Upper lobe of right lung (tissue), 1 donor: ENCODE data around the gene NTM. TPM values are rescaled to one million over a fixed set of nuclear protein-coding genes. Genes with fewer than 3 reads are reported as not detected.
A peak's percentile ranks its signal among the peaks of the same experiment; 100 is the strongest.

Source experiments
- ATAC-seq: fragments of 200-7000 bp; cut with Tn5 transposase; one replicate; pipeline ENCODE4 v1.9.1; 2020; ENCODE audit warnings: mild to moderate bottlenecking, moderate library complexity
- DNase-seq: peaks from one replicate; pipeline ENCODE4 v3.0.0-alpha.2; 2020
- H3K27ac ChIP-seq: fragments of 200-600 bp; one replicate; pipeline ENCODE4 v1.8.0; 2022
- H3K27me3 ChIP-seq: fragments of 200-600 bp; one replicate; pipeline ENCODE4 v1.8.0; 2022; ENCODE audit warnings: mild to moderate bottlenecking
- H3K36me3 ChIP-seq: fragments of 200-600 bp; one replicate; pipeline ENCODE4 v1.8.0; 2022
- H3K4me1 ChIP-seq: fragments of 200-600 bp; one replicate; pipeline ENCODE4 v1.8.0; 2022
- H3K4me3 ChIP-seq: fragments of 200-600 bp; one replicate; pipeline ENCODE4 v1.8.0; 2022; ENCODE audit warnings: mild to moderate bottlenecking
- H3K9me3 ChIP-seq: fragments of 200-600 bp; one replicate; pipeline ENCODE4 v1.8.0; 2022
- intact Hi-C: fragments of 100-400 bp; cut with DNase I; formaldehyde crosslinking; loops from one replicate; pipeline ENCODE4 v1.11.0; 2022
- total RNA-seq: library from RNA; stranded (reverse); fragmentation: NEBNext Ultra II Directional; extraction: Animal tissue kit (Norgen Biotek cat#: 25700); gene quantifications from one replicate; pipeline ENCODE4 v1.2.1, GENCODE V29; 2021
- TF ChIP-seq, protein P1 (sequence below): fragments of 200-600 bp; IDR thresholded peaks from one replicate; pipeline ENCODE4 v1.8.0; 2022; ENCODE audit warnings: antibody characterized with exemption
- donor health status: DM: no; HTN: yes; CAD: no; lungs with severe emphysema.

Gene NTM
- total RNA-seq, 1 donor from 2014 or later = 3.7 TPM

DNA sequence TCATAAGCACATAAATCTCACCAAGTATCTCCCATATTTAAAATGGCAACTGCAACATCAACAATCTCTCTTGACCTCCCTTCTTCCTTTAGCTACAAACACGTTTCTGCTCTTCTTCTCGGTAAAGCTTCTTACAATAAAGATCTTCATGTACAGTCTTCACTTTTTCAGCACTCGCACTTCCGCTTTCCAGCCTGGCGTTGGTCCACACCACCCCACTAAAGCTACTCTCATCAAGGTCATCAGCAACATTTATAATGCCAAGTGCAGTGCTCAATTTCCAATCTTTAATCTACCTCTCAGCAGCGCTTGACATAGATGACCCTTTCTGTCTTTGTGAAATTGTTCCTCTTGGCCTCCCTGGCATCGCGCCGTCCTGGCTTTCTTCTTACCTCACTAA is 33.6 kb downstream of the NTM start:
- intact Hi-C loops = no loop called here
- DNase-seq (no peak), ATAC-seq (no peak)
- TF ChIP-seq, protein P1, sequence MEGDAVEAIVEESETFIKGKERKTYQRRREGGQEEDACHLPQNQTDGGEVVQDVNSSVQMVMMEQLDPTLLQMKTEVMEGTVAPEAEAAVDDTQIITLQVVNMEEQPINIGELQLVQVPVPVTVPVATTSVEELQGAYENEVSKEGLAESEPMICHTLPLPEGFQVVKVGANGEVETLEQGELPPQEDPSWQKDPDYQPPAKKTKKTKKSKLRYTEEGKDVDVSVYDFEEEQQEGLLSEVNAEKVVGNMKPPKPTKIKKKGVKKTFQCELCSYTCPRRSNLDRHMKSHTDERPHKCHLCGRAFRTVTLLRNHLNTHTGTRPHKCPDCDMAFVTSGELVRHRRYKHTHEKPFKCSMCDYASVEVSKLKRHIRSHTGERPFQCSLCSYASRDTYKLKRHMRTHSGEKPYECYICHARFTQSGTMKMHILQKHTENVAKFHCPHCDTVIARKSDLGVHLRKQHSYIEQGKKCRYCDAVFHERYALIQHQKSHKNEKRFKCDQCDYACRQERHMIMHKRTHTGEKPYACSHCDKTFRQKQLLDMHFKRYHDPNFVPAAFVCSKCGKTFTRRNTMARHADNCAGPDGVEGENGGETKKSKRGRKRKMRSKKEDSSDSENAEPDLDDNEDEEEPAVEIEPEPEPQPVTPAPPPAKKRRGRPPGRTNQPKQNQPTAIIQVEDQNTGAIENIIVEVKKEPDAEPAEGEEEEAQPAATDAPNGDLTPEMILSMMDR = no peak
- Histone ChIP-seq H3K27ac (no peak overlapping the region), H3K4me3 (no peak overlapping the region), H3K27me3 (no peaks in the 10 kb centered on the region), H3K9me3 (no peaks in the 10 kb centered on the region), H3K4me1 (no peaks in the 10 kb centered on the region), H3K36me3 (no peaks in the 10 kb centered on the region)

DNA sequence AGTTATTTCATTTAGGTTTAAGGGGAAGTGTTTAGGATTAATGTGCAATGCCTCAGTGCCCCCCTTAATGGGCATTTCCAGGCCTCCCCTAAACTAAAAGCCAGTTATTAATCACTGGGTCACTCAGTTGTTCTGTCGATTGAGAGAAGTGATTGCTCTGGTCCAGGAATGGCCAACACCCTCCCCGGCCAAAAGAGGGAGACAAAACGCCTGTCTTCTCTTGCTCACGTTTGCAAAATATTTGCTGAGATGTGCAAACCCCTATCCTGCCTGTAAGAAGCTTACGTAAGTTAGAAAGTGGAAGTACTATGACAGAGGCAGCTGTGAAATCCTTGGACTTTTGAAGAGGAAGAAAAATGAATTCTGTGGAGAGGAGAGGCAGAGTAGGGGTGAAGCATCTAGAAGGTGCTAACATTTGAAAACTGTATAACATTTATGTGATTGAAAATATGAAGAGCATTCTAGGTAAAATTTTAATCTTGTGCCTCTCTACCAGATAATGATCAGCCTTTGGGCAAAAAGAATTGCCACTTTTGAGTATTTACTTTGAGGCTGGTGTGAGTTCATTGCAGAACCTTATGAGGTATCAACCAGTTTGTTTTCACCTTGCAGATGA is 37.7 kb downstream of the NTM start:
- H3K36me3 ChIP-seq = no peaks in the 10 kb centered on the region
- no peak overlapping the region for H3K27ac ChIP-seq
- TF ChIP-seq, protein P1 = peak; percentile 42
- intact Hi-C loops = no loop called here
- H3K9me3 ChIP-seq = no peaks in the 10 kb centered on the region
- no peak overlapping the region for H3K4me3 ChIP-seq
- no peaks in the 10 kb centered on the region for H3K4me1 ChIP-seq
- ATAC-seq = peak; percentile 87
- no peaks in the 10 kb centered on the region for H3K27me3 ChIP-seq
- DNase-seq = no peak

DNA sequence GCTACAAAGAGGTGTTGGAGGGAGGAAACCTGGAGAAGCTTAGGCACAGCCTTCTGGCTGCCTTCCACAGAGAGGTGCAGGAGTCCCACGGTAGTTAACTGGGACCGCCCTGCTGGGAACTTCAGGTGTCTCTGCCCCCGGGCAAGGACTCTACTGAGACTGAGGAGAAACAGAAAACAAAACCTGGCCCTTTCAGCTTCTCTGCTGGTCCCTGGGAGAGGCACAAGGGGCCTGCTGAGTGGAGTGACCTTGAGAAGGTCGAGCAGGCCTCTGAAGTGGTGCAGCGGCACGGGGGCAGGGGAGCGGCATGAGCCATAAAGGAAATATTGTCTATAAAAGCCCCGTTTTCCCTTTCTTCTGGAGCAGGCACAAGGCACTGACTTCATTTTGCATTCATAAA is 38.9 kb downstream of the NTM start:
- H3K27ac ChIP-seq = no peak overlapping the region
- no peaks in the 10 kb centered on the region for H3K27me3 ChIP-seq
- no peak for ATAC-seq
- no peaks in the 10 kb centered on the region for H3K9me3 ChIP-seq
- H3K4me1 ChIP-seq = no peaks in the 10 kb centered on the region
- H3K4me3 ChIP-seq = no peak overlapping the region
- DNase-seq = no peak
- intact Hi-C loops = no loop called here
- TF ChIP-seq, protein P1 = no peak
- H3K36me3 ChIP-seq = no peaks in the 10 kb centered on the region

DNA sequence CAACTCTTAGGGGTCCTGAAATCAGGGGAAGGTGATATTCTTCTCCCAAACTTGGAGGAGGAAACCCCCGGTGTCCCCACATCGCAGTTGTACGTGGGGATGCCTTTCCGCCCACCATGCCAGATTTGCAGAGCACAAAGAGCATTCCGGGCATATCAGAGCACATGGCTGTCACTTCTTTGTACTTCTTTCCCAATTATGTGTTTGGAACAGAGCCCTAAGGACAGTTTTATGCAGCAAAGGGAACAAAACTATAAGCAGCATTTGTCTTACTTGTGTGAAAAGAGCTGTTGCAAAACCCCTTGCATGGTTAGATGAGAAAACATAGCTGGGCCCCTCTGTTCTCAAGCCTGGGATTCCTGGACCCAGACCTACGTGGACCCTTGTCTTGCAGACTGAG is 41.2 kb downstream of the NTM start:
- intact Hi-C loops = no loop called here
- Histone ChIP-seq H3K36me3 (no peaks in the 10 kb centered on the region), H3K27me3 (no peaks in the 10 kb centered on the region), H3K4me1 (no peaks in the 10 kb centered on the region), H3K4me3 (no peak overlapping the region), H3K27ac (no peak overlapping the region), H3K9me3 (no peaks in the 10 kb centered on the region)
- ATAC-seq (no peak), DNase-seq (no peak)
- TF ChIP-seq, protein P1 = no peak

DNA sequence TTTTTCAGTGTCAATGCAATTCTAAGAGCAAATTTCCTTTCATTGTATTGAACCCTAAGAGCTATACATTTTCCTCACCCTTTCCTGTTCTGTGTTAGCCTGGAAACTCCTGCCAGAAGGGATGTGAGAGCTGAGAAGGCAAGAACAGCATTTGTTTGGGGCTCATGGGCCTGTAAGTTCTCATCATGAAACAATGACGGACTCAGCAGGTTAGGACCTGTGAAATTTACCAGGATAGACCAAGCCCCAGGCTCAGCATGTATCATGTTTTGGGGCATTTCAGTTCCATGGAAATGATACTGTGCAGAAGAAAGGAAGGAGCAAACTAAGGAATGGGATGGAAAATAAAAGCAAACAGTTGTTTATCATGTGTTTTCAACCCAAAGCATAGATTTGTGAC is 41.6 kb downstream of the NTM start:
- H3K4me1 ChIP-seq = no peaks in the 10 kb centered on the region
- intact Hi-C loops = no loop called here
- no peak for DNase-seq
- TF ChIP-seq, protein P1 = no peak
- no peak for ATAC-seq
- H3K4me3 ChIP-seq = no peak overlapping the region
- H3K36me3 ChIP-seq = no peaks in the 10 kb centered on the region
- no peaks in the 10 kb centered on the region for H3K27me3 ChIP-seq
- H3K27ac ChIP-seq = no peak overlapping the region
- H3K9me3 ChIP-seq = no peaks in the 10 kb centered on the region

DNA sequence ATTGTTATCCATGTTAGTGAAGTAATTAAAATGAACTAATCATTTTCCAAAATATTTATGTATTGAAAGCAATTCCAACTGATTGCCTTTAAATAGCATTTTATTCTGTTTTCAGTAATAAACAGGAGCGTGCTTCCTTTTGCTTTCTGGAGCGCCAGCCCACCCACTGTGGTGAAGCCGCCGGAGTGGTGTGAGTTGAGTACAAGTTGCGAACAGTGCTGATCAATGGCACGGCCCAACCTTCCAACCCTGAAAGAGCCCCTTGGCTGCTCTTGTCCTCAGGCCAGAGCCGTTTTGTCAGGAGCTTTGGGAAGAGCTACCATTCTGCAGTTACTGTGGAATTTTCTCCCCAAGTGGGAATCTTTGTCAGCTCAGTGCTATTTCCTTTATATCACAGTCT is 42.8 kb downstream of the NTM start:
- Histone ChIP-seq H3K4me1 (no peaks in the 10 kb centered on the region), H3K4me3 (no peak overlapping the region), H3K9me3 (no peaks in the 10 kb centered on the region), H3K27me3 (no peaks in the 10 kb centered on the region), H3K36me3 (no peaks in the 10 kb centered on the region), H3K27ac (no peak overlapping the region)
- DNase-seq = no peak
- intact Hi-C loops = no loop called here
- ATAC-seq = no peak
- TF ChIP-seq, protein P1 = no peak
